GM19467 (cell line): Measurements from ENCODE around the gene RABGAP1.
"Not testable (repeated sequence)": the region's sequence is repeated elsewhere in the genome, so short reads cannot be mapped to it uniquely, and the experiment has no call there.

ENCODE experiments used
- ATAC-seq: cut with Tn5 transposase; IDR thresholded peaks from one replicate; pipeline ENCODE4 v1.9.1; 2021; ENCODE audit warnings: mild to moderate bottlenecking, moderate library complexity; ENCODE audit not compliant: unreplicated experiment

Gene RABGAP1

DNA sequence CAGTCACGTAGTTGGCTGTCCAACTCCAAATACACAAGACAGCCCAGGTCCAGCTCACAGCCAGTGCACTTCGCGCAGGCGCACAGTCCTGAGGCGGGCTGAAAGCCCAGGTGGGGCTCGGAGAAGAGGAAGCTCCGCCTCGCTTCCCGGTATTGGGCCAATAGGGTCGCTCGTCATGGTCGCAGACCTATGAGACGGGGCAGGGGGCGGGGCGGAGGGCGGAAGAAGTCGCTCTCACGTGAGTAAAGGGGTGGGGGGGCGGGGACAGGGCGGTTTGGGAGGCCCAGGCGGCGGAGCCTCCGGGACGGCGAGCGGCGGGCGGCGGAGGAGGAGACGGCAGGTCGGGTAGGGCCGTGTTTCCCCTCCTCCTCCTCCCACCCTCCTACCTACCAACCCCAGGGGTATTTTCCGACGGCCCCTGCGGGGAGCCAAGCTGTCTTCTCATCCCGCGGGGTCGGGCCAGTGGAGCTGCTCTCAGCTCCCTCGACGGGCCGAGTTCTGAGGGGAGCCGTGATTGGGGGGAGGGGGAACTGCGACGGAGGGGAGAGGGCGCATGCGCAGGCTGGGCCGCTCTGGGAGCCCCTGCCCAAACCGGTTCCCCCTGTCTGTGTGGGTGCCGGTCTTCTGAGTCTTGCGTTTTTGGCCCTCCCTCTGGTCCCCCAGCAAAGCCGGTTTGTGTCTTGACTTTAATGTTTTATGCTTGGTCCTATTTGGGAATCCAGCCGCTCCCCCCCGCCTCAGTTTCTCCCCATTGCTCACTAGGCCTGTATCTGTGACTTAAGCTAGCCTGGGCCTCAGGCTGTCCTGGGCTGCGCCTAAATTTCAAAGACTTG lies at the start of gene RABGAP1:
RABGAP1 (plus strand) TSS at position 272 of the 833 bp plus-strand sequence. CDS start 16,040 bp downstream, outside the sequence.
- peak; percentile 94 for ATAC-seq

DNA sequence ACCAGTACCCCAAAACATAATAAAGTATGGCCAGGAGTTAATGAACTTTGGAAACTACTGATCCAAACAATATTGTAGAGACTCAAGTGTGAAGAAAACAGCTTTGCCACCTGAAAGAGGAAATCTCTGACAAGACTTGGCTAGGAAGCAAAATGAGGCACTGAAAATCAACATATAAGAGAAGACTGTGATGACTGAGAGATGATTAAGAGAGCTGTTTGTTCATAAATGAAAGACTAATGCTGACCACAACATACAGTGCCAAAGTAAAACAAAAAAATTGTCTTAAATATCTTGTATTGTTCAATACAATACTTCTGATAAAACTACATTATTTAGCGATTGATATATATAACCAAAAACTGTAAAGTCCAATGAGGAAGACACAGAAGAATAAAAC lies 42.9 kb upstream of the RABGAP1 start:
- no peak for ATAC-seq

DNA sequence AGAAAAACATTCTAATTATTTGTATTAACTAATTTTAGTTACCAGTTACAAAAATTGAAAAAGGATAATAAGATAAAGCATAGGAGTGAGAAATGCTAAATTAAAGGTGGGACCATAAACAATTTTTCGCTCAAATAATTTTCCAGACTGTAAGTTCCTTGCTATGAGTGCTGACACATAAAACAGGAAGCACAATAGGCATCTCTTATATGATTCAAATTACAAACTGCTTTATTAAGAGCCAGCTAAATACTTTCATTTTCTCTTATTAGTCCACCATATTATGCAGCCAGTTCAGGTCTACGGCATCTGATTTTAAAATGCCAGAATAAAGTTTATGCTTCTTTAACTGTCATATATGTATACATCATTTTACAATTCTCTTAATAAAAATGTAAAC lies 40.0 kb upstream of the RABGAP1 start:
- no peak for ATAC-seq

DNA sequence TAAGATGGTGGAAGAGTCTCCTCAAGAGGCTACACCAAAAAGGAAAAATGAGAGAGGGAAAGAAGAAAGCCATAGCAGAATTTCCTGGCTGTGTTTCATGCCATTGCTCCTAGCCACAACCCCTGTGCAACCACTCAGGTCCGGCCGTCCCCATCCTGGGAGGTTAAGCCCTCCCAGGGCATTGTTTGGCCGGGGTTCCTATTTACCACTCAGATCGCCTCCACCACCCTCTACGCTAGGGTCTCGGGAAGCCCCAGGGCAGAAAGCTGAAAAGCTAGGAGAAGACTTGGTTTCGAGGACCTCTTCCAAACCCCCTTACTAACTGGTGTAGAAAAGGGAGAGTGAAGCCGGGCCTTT lies 36.4 kb upstream of the RABGAP1 start:
- ATAC-seq, result peak; percentile 15

DNA sequence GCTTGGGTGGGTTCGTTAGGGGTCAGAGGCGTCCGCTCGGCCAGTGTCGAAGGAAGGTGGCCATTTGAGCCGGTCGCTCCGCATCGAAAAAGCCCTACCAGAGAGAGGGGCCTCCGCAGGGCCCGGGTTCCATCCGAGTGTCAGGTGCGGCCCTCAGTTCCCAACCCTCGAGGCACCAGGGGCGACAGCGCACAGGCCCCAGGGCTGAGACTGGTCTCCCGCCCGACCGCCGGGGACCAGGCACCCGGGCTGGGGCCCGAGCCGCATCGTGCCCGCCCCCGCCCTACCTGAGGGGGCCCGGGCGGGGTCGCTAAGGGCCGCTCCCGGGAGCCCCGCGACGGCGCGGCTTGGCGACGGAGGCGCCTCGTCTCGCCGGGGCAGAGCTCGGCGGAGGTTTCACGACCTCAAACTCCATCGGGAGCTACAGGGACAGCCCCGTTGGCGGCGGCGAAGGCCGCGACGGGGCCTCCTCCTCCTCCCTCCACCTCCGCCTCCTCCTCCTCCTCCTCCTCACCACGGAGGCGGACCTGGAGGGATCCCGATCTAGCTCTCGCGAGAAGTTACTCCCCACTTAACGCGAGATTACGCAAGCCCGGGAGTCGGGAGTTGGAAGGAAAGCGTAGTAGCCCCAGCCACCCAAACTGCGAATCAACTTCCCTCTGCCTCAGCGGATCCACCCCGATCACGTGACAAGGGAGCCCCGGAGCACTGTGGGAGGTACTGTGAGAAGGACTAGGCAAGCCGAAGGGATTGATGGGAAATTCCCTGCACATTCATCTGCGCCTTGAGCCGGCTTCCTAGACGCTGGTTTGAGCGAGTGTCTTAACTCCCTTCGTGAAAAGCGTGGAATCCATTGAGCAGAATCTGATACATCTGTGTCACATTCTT lies 35.8 kb upstream of the RABGAP1 start, which contains the start of gene RC3H2:
RC3H2 (minus strand) TSS at position 537 of the 888 bp plus-strand sequence. CDS start 7,850 bp downstream, outside the sequence.
- ATAC-seq, result peak; percentile 78

DNA sequence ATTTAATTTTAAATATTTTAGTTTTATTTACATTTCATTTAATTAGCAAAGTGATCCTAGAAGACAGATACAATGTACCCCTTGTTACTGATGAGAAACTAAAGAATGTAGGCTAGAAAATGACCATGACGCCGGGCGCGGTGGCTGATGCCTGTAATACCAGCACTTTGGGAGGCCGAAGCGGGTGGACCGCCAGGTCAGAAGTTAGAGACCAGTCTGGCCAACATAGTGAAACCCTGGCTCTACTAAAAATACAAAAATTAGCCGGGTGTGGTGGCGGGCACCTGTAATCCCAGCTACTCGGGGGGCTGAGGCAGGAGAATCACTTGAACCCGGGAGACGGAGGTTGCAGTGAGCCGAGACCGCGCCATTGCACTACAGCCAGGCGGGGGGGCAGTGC lies 34.7 kb upstream of the RABGAP1 start:
- not testable (repeated sequence) for ATAC-seq

DNA sequence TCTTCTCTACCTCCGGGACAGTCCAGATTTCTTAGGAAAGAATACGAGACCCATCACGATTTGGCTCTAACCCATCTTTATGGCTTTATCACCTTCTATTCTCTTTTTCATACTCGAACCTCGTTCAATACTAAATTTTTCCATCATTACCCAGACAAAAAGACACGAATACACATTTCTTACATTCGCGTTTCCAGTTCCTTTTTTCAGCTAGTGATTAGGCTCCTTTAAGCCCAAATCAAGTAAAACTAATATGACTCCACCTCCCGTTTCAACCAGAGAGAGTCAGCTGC lies 28.2 kb upstream of the RABGAP1 start:
- no peak for ATAC-seq

DNA sequence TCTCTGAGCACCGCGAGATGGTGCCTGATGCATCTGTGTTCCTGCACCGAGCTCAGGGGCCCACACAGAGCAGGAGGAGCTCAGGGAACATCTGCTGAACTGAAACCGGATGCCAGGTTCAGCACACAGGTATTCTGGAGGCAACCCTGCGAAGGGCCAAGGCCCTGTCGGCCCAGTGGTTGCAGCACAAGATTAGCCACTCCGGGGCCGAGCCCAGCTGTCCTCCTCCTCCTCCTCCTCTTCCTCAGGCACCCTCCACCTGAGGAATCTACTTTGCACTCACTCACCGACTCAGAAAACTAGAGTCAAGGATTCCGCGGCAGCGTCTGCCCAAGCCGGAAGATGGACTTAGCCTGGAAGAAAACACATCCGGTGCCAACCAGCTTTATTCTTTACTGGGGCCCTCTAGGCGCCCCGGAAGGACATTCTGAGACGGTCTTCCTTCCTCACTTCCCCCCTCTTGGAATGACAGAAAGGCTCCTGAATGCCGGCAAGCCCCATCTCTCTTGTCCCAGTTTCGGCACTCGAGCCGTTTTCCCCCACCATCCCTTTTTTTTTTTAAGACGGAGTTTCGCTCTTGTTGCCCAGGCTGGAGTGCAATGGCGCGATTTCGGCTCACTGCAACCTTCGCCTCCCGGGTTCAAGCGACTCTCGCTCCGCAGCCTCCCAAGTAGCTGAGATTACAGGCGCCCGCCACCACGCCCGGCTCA lies 27.7 kb upstream of the RABGAP1 start, which contains the start of gene ZBTB6:
ZBTB6 (minus strand) TSS at position 360 of the 710 bp plus-strand sequence. CDS start 1,251 bp downstream, outside the sequence.
- ATAC-seq, result peak; percentile 98

DNA sequence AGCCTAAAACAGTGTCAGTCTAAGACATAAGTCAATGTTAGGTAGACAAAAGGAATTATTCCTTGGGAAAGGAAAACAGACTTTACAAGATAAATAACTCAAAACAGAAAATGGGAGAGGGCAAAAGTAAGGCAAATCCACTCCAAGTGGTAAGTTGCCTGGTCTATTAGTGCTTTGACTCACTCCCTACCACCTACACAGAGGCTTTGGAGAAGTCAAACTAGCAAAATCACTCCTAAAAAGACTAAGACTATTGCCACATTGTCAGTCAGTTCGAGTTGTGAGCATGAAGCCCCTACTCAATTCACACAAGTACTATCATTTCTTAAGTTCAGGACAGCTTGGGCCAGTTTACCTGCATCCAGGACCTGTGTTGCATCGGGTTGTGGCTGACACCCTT lies 22.5 kb upstream of the RABGAP1 start:
- ATAC-seq, result no peak

DNA sequence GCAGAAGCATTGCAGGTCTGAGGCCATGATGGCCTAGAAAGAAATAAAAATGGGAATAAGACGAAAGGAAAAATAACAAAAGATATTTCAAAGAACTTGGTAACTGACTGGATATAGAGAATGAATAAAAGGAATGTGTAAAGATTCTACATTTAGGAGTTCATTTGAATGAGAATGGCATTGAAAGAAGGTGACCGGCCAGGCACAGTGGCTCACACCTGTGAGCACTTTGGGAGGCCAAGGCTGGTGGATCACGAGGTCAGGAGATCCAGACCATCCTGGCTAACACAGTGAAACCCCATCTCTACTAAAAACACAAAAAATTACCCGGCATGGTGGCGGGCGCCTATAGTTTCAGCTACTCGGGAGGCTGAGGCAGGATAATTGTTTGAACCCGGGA lies 18.1 kb upstream of the RABGAP1 start:
- no peak for ATAC-seq

DNA sequence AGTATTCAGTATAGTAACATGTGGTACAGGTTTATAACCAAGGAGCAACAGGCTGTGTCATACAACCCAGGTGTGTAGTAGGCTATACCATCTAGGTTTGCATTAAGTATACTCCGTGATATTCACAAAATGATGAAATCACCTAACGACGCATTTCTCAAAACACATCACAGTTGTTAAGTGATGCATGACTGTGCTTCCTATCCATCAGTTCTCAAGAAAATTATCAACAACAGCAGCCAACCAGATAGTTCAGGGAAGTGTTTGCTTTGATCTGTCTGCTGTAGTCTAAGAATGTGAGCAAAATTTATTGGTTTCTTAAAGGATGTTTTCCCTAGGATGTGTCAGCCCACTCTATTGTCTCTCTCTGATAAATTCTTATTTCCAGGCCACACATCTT lies 16.9 kb upstream of the RABGAP1 start:
- ATAC-seq, result no peak

DNA sequence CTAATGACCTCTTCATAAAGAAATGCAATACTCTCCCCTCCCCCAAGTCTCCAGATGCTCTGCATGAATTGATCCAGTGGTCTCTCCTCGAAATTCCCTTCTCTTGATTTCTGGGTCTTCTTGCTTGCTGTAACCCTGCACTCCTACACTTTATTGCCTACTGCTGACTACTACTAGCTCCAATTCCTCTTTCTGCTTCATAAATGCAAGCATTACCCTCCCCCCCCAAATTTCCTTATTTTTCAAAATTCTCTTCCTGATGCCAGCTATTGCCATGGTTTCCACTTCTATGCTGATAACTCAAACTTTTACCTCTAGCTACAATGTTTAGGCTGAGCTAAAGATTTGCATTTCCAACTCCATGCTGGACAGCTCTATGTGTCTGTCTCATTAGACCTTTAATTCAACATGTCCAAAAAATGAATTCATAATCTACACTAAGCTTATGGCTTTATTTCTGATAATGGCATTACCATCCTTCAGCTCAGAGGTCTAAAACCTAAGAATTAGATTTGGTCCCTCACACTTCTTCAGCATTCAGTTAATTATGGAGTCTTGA lies 10.9 kb upstream of the RABGAP1 start:
- ATAC-seq, result no peak

DNA sequence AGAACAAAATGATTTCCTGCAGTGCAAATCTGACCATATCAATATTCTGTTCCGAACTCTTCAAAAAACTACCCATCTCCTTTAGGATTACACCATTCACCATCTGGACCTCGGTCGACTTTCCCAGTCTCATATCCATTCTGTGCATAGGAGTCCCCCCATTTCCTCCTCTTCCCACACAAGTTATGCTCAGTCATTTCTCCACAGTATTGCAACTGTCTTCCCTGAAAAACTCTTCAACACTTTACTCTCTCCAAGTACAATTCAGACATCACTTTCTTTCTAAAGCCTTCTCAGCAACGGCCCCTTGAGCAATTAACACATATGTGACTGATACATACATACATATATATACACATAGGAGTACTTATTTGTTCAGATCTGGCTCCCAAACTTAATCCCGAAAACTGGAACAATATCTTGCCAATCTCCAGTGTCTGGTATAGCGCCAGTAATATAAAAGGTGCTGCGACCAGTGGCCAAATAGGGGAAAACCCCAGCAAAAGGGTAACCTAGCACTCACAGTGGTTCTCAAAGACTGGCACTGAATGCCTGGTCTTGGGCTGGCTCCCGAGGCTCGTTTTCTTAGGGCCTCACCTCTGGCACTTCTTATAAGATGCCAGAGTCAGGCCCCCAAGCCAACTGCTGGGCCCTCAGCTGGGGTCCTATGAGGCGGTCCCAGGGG lies 10.1 kb upstream of the RABGAP1 start:
- no peak for ATAC-seq

DNA sequence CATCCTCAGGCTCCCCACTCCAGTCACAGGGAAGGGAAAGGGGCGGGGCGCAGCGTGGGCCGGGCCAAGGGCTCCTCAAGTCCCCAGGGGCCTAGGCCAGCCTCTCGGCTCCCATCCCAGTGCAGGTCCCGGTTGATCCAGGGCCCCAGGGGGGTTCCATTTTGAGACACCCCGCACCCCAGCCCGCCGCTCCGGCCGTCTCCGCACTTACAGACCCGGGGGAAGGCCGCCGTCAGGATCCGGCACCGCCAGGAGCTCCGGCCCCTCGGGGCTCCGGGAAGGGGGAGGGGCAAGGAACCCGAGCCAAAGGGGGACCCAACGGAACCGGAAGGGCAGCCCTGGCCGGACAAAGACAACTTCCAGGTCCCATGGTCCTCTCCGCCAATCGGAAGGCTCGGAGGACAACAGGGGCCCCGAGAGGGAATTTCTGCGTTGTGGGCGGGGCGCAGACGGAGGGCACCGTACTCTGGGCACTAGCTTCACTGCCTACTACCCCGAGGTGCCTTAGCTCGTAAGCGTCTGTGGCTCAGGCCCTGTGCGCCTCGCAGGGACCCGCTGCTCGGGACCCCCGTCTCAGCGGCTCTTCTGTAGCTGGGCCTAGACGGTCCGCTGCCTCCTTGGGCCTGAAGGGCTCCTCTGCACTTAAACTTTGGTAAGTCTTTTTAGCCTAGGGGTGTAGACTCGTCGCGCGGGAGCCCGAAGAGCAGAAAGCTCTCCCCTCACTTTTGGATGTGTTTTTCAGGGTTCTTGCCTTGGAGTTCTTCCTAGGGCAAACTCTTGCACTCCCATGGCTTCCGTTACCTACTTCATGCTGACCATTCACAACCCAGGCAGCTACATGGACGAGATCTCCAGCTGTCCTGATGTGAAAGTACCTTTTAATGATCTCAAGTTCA lies 9.3 kb upstream of the RABGAP1 start, which contains the start of gene ZBTB26:
ZBTB26 (minus strand) TSS at position 287 of the 896 bp plus-strand sequence. CDS start 11,578 bp downstream, outside the sequence.
- ATAC-seq, result peak; percentile 94

DNA sequence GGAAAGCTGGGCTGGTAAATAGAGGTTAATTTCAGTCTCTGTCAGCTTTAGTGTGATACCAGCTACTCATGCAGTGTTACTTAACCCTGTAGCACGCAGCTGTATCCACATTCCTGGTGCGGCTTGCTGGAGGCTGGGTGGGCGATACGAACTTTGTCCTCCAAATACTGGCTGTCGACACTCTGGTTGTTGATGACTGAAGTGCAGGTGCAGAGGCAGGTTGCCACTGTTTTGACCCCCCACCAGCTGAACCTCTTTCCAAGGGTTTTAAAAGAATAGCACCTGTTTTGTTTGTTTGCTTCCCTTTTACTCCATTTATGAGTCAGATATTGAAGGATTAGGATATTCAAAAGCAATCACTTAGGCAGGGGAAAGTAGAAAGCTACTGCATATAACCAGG lies 4.4 kb upstream of the RABGAP1 start:
- ATAC-seq, result no peak

DNA sequence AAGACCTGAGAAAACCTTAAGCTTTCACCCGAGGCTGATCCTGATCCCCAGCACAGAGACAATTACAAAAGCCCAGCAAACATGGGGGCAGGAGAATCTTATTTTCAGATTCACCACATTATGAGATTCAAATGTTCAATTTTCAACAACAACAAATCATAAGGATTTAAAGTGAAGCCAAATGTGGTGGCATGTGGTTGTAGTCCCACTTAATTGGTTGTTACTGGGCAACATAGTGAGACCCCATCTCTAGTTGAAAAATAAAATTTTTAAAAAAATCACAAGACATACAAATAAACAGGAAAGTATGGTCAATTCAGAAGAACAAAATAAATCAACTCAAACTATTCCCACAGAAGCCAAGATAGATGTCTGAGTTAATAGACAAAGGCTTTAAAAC lies 3.9 kb upstream of the RABGAP1 start:
- ATAC-seq, result no peak

DNA sequence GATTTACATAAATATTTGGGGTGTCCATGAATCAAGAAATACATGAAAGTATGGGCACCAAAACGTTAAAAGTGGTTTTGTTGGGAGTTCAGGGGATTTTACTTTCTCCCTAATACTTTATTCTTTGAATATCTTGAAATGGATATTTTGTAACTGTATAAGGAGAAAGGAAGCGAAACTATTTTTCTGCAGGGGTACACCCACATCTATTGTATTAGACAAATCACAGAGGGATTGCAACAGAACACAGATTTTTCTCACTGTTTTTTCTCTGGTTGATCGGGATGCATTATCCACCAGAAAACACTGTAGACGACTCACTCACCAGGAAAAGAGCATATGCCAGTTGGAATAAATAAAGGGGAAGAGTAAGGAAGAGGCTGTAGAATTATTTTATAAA lies 1.2 kb upstream of the RABGAP1 start:
- no peak for ATAC-seq

DNA sequence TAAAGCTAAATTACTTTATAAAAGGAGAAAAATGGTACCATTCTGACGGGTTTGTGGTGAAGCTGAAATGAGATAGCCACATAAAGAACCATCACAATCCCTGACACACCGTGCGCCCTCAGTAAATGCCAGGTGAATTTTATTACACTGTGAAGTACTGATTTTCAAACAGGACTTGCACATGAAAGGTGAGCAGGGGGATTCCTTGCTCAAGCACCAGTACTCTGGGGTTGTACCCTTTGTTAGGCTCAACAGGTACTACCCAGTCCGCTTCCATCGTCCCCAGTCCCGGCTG lies 419 bp upstream of the RABGAP1 start:
- no peak for ATAC-seq

DNA sequence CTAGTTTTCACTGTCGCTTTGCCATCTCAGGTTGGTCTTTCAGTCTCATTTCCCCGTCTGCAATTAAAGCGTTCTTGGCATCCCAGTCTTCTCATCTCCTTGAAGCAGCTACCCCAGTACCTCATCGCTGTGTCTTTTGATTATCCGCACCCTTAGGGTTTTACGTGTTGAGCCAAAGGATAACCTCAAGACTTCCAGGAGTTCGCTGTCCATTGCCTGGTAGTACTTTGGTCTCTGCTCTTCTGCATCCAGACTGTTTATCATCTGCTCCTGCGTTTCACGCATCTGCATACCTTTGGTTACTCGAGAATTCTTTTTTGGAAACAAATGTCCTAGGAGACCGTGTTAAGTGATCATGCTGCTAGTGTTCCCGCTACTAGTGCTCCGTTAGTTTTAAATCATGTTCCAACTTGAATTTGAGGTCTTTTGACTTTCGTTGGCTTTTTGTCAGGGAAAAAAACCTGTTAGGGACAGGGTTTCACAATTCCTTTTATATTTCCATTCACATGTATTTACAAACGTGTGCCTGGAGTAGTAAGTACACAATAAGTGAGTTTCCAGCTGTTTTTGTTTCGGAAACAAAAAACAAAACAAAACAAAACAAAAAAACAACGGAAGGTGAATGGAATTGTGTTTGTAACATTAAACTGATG lies 888 bp downstream of the RABGAP1 start:
- ATAC-seq, result no peak
